Fibroblast of skin of left biceps (primary cell): Measurements from ENCODE around the gene LMF1.
"Not testable (repeated sequence)": the region's sequence is repeated elsewhere in the genome, so short reads cannot be mapped to it uniquely, and the experiment has no call there.

ENCODE experiments used
- DNase-seq, 2 experiments: peaks; one replicate each; pipeline ENCODE4 v3.0.0-alpha.2; 2013; ENCODE audit warnings: low read depth in 2 of 2

The LMF1 gene

GRCh38 chr16:831571-832413 lies 139.0 kb downstream of the LMF1 start:
- no peak for DNase-seq

GRCh38 chr16:830871-831570 lies 139.8 kb downstream of the LMF1 start:
- DNase-seq, result no peak

GRCh38 chr16:830107-830870 lies 140.5 kb downstream of the LMF1 start:
- no peak for DNase-seq

- no peak for DNase-seq
Observed at GRCh38 chr16:828891-829290, 141.9 kb downstream of the LMF1 start.

- no peak for DNase-seq
Observed at GRCh38 chr16:827513-827912, 143.3 kb downstream of the LMF1 start.

GRCh38 chr16:825341-826061 lies 145.3 kb downstream of the LMF1 start:
- DNase-seq, result no peak

- DNase-seq, result no peak
Observed at GRCh38 chr16:824601-825000, 146.2 kb downstream of the LMF1 start.

GRCh38 chr16:824194-824593 lies 146.6 kb downstream of the LMF1 start:
- no peak for DNase-seq

GRCh38 chr16:822909-823297 lies 147.9 kb downstream of the LMF1 start:
- no peak for DNase-seq

GRCh38 chr16:822174-822908 lies 148.4 kb downstream of the LMF1 start:
- no peak for DNase-seq

GRCh38 chr16:821751-822150 lies 149.0 kb downstream of the LMF1 start:
- DNase-seq, result no peak

GRCh38 chr16:820748-821147 lies 150.0 kb downstream of the LMF1 start:
- no peak for DNase-seq

GRCh38 chr16:820044-820408 lies 150.8 kb downstream of the LMF1 start:
- DNase-seq, result not testable (repeated sequence)

GRCh38 chr16:819336-820043 lies 151.3 kb downstream of the LMF1 start:
- DNase-seq, result no peak

- no peak for DNase-seq
Observed at GRCh38 chr16:818592-818991, 152.2 kb downstream of the LMF1 start.

GRCh38 chr16:818132-818531 lies 152.7 kb downstream of the LMF1 start:
- DNase-seq, result no peak

- no peak for DNase-seq
Observed at GRCh38 chr16:817001-817906, 153.5 kb downstream of the LMF1 start.

- no peak for DNase-seq
Observed at GRCh38 chr16:815861-816260, 154.9 kb downstream of the LMF1 start.

- peak in 1 of 2 experiments; percentile 9 for DNase-seq
Observed at GRCh38 chr16:814974-815373, 155.8 kb downstream of the LMF1 start.
